Stomach (tissue), 4 donors: ENCODE data around the gene FOXRED1.

Source experiments
- CTCF ChIP-seq, 7 experiments: fragments of 450-650 bp in 4 of 7; fragments of 200-600 bp in 3 of 7; sonication (generic) in 3 of 7; IDR thresholded peaks; one replicate each; pipeline ENCODE4 v1.5.1; 2016 to 2019; ENCODE audit warnings: antibody characterized with exemption in 7 of 7, control low read depth in 2 of 7, mild to moderate bottlenecking in 1 of 7
- POLR2A ChIP-seq, 4 donors: fragments of 450-650 bp; IDR thresholded peaks; one replicate each; pipeline ENCODE4 v1.6.1; 2016; ENCODE audit warnings: antibody characterized with exemption in 4 of 4, control low read depth in 2 of 4, mild to moderate bottlenecking in 1 of 4, moderate library complexity in 1 of 4

- TF ChIP-seq CTCF (IDR thresholded peaks at IDR 0.05) (no peak), POLR2A (IDR thresholded peaks at IDR 0.05) (no peak)
Observed at GRCh38 chr11:126224647-126225294, 44.2 kb upstream of the FOXRED1 start.
